Lower lobe of right lung (tissue), 2 donors: ENCODE data around the gene GIN1. TPM values are rescaled to one million over a fixed set of nuclear protein-coding genes. Genes with fewer than 3 reads are reported as not detected.

Source experiments
- ATAC-seq, 2 donors: fragments of 200-7000 bp; cut with Tn5 transposase; one replicate each; pipeline ENCODE4 v1.9.1; 2020 to 2022; ENCODE audit warnings: mild to moderate bottlenecking in 2 of 2, moderate library complexity in 2 of 2
- DNase-seq: peaks from one replicate; pipeline ENCODE4 v3.0.0-alpha.2; 2020
- H3K27ac ChIP-seq: fragments of 200-600 bp; one replicate; pipeline ENCODE4 v1.8.0; 2022
- H3K27me3 ChIP-seq: fragments of 200-600 bp; one replicate; pipeline ENCODE4 v1.8.0; 2022; ENCODE audit warnings: low read depth
- H3K36me3 ChIP-seq: fragments of 200-600 bp; one replicate; pipeline ENCODE4 v1.8.0; 2022; ENCODE audit warnings: mild to moderate bottlenecking
- H3K4me1 ChIP-seq: fragments of 200-600 bp; one replicate; pipeline ENCODE4 v1.8.0; 2022
- H3K4me3 ChIP-seq: fragments of 200-600 bp; one replicate; pipeline ENCODE4 v1.8.0; 2022; ENCODE audit warnings: mild to moderate bottlenecking
- H3K9me3 ChIP-seq: fragments of 200-600 bp; one replicate; pipeline ENCODE4 v1.8.0; 2022
- CTCF ChIP-seq: fragments of 200-600 bp; IDR thresholded peaks from one replicate; pipeline ENCODE4 v1.8.0; 2022; ENCODE audit warnings: antibody characterized with exemption, mild to moderate bottlenecking
- intact Hi-C: fragments of 100-400 bp; cut with DNase I; formaldehyde crosslinking; loops from one replicate; pipeline ENCODE4 v1.11.0; 2022
- total RNA-seq: library from RNA; stranded (reverse); fragmentation: NEBNext Ultra II Directional; extraction: Animal tissue kit (Norgen Biotek cat#: 25700); gene quantifications from one replicate; pipeline ENCODE4 v1.2.1, GENCODE V29; 2021
- donor health status: DM: no; HTN: yes; CAD: no; lungs with severe emphysema.

GIN1 gene
- total RNA-seq, 1 donor from 2014 or later, result 7.5 TPM

- intact Hi-C loops, result no loop called here
- ATAC-seq (peak in 1 of 2 donors; percentile 2), DNase-seq (no peak)
- H3K4me3 ChIP-seq, result peak overlapping the region; percentile 75
- no peaks in the 10 kb centered on the region for H3K9me3 ChIP-seq
- H3K4me1 ChIP-seq, result peaks cover 17% of the 10 kb centered on the region
- peak overlapping the region; percentile 95 for H3K27ac ChIP-seq
- no peaks in the 10 kb centered on the region for H3K27me3 ChIP-seq
- no peaks in the 10 kb centered on the region for H3K36me3 ChIP-seq
- TF ChIP-seq CTCF, result no peak
These were observed 721 bp downstream of the GIN1 start for GRCh38 chr5:103119070-103119764.

GRCh38 chr5:103117471-103117991 lies 2.4 kb downstream of the GIN1 start:
- Histone ChIP-seq H3K4me1 (peaks cover 17% of the 10 kb centered on the region), H3K9me3 (no peaks in the 10 kb centered on the region), H3K36me3 (no peaks in the 10 kb centered on the region), H3K27ac (no peak overlapping the region), H3K27me3 (no peaks in the 10 kb centered on the region), H3K4me3 (no peak overlapping the region)
- ATAC-seq, result no peak
- no peak for TF ChIP-seq CTCF
- no peak for DNase-seq
- intact Hi-C loops, result no loop called here

- Histone ChIP-seq H3K36me3 (no peaks in the 10 kb centered on the region), H3K4me1 (peaks cover 18% of the 10 kb centered on the region), H3K4me3 (no peak overlapping the region), H3K27me3 (no peaks in the 10 kb centered on the region), H3K27ac (no peak overlapping the region), H3K9me3 (no peaks in the 10 kb centered on the region)
- DNase-seq (no peak), ATAC-seq (no peak)
- no peak for TF ChIP-seq CTCF
- intact Hi-C loops, result no loop called here
These were observed 5.5 kb downstream of the GIN1 start for GRCh38 chr5:103114440-103114839.

GRCh38 chr5:103112910-103113309 lies 7.0 kb downstream of the GIN1 start:
- DNase-seq (no peak), ATAC-seq (no peak)
- Histone ChIP-seq H3K27me3 (no peaks in the 10 kb centered on the region), H3K4me1 (peaks cover 8% of the 10 kb centered on the region), H3K36me3 (peaks cover 2% of the 10 kb centered on the region), H3K4me3 (no peak overlapping the region), H3K9me3 (no peaks in the 10 kb centered on the region), H3K27ac (no peak overlapping the region)
- intact Hi-C loops, result no loop called here
- TF ChIP-seq CTCF, result no peak

- no peak for TF ChIP-seq CTCF
- ATAC-seq (no peak), DNase-seq (no peak)
- Histone ChIP-seq H3K4me3 (no peak overlapping the region), H3K27me3 (no peaks in the 10 kb centered on the region), H3K4me1 (peaks cover 8% of the 10 kb centered on the region), H3K27ac (no peak overlapping the region), H3K9me3 (no peaks in the 10 kb centered on the region), H3K36me3 (peaks cover 11% of the 10 kb centered on the region)
- intact Hi-C loops, result no loop called here
These were observed 8.5 kb downstream of the GIN1 start for GRCh38 chr5:103111468-103111867.
